Karpas-422 (cell line): ENCODE data around the gene ULK3. TPM values are rescaled to one million over a fixed set of nuclear protein-coding genes. Genes with fewer than 3 reads are reported as not detected.

Source experiments
- DNase-seq: peaks from one replicate; pipeline ENCODE4 v3.0.0-alpha.2; 2015
- H2AFZ ChIP-seq: fragments of 200-600 bp; sonication (generic); 2 replicates; pipeline ENCODE4 v1.6.1; 2014; ENCODE audit warnings: antibody characterized with exemption, low read length, mixed read lengths
- H3K27ac ChIP-seq: fragments of 200-600 bp; sonication (generic); 2 replicates; pipeline ENCODE4 v1.5.1; 2014; ENCODE audit warnings: mild to moderate bottlenecking, low read length, moderate library complexity
- H3K27me3 ChIP-seq: fragments of 200-600 bp; sonication (generic); 2 replicates; pipeline ENCODE4 v1.6.1; 2014; ENCODE audit warnings: low read length, mixed read lengths
- H3K36me3 ChIP-seq: fragments of 200-600 bp; sonication (generic); 2 replicates; pipeline ENCODE4 v1.6.1; 2014; ENCODE audit warnings: low read length, mixed read lengths; ENCODE audit not compliant: insufficient read depth
- H3K4me1 ChIP-seq: fragments of 200-600 bp; sonication (generic); 2 replicates; pipeline ENCODE4 v1.6.1; 2014; ENCODE audit warnings: mild to moderate bottlenecking, low read length, mixed read lengths
- H3K4me2 ChIP-seq: fragments of 200-600 bp; sonication (generic); 2 replicates; pipeline ENCODE4 v1.6.1; 2014; ENCODE audit warnings: low read length, low read depth, mild to moderate bottlenecking; ENCODE audit not compliant: poor library complexity, severe bottlenecking
- H3K4me3 ChIP-seq: fragments of 200-600 bp; sonication (generic); 2 replicates; pipeline ENCODE4 v1.5.1; 2014; ENCODE audit warnings: mild to moderate bottlenecking, antibody characterized with exemption, low read length, mixed read lengths
- H3K79me2 ChIP-seq: fragments of 200-600 bp; sonication (generic); 2 replicates; pipeline ENCODE4 v1.6.1; 2014; ENCODE audit warnings: mild to moderate bottlenecking, low read length, mixed read lengths
- H3K9ac ChIP-seq: fragments of 200-600 bp; sonication (generic); 2 replicates; pipeline ENCODE4 v1.6.0; 2014; ENCODE audit warnings: low read length
- H3K9me2 ChIP-seq: fragments of 200-600 bp; sonication (generic), shearing (Covaris generic); replicated peaks from 2 replicates; pipeline ENCODE4 v1.6.0; 2014; ENCODE audit warnings: mild to moderate bottlenecking, low read length, moderate library complexity; ENCODE audit not compliant: insufficient read depth
- H3K9me3 ChIP-seq: fragments of 300-700, 200-600 bp; sonication (generic); 2 replicates; pipeline ENCODE4 v1.6.1; 2014; ENCODE audit warnings: low read length, mixed read lengths
- H4K20me1 ChIP-seq: fragments of 200-600 bp; sonication (generic); 2 replicates; pipeline ENCODE4 v1.6.1; 2014; ENCODE audit warnings: mild to moderate bottlenecking, antibody characterized with exemption, low read length, low read depth; ENCODE audit not compliant: insufficient read depth
- total RNA-seq: library from RNA; depleted of rRNA; stranded (reverse); fragments of >200 nt; shearing (Covaris generic); gene quantifications from 2 replicates; pipeline ENCODE4 v1.2.3, GENCODE V29; 2014; ENCODE audit warnings: low replicate concordance

The ULK3 gene
- total RNA-seq, 1 experiment from 2014 or later: 87.3 TPM

GRCh38 chr15:74801311-74801997 is 41.5 kb downstream of the ULK3 start:
- Histone ChIP-seq H3K9ac (no peak overlapping the region), H3K4me2 (no peak overlapping the region), H2AFZ (no peak overlapping the region), H3K79me2 (peaks cover 19% of the 10 kb centered on the region), H3K27ac (peak overlapping the region; percentile 100), H3K9me2 (no peaks in the 10 kb centered on the region), H4K20me1 (peaks cover 18% of the 10 kb centered on the region), H3K36me3 (peaks cover 49% of the 10 kb centered on the region), H3K9me3 (no peaks in the 10 kb centered on the region), H3K4me1 (peaks cover 43% of the 10 kb centered on the region), H3K27me3 (no peaks in the 10 kb centered on the region), H3K4me3 (no peak overlapping the region)
- DNase-seq: no peak

- Histone ChIP-seq H3K4me1 (peaks cover 51% of the 10 kb centered on the region), H4K20me1 (peaks cover 18% of the 10 kb centered on the region), H3K9ac (peak overlapping the region; percentile 44), H3K9me2 (no peaks in the 10 kb centered on the region), H3K36me3 (peaks cover 49% of the 10 kb centered on the region), H3K4me2 (no peak overlapping the region), H3K4me3 (no peak overlapping the region), H2AFZ (no peak overlapping the region), H3K79me2 (peaks cover 24% of the 10 kb centered on the region), H3K27ac (peak overlapping the region; percentile 100), H3K27me3 (no peaks in the 10 kb centered on the region), H3K9me3 (no peaks in the 10 kb centered on the region)
- no peak for DNase-seq
These were observed 42.3 kb downstream of the ULK3 start for GRCh38 chr15:74800559-74801094.

- DNase-seq: peak; percentile 93
- Histone ChIP-seq H3K79me2 (peaks cover 30% of the 10 kb centered on the region), H4K20me1 (peaks cover 18% of the 10 kb centered on the region), H3K4me1 (peaks cover 57% of the 10 kb centered on the region), H3K27me3 (no peaks in the 10 kb centered on the region), H3K9me2 (no peaks in the 10 kb centered on the region), H3K4me2 (peak overlapping the region; percentile 63), H3K9ac (peak overlapping the region; percentile 72), H3K36me3 (peaks cover 50% of the 10 kb centered on the region), H2AFZ (no peak overlapping the region), H3K9me3 (no peaks in the 10 kb centered on the region), H3K27ac (peak overlapping the region; percentile 100), H3K4me3 (no peak overlapping the region)
These were observed 42.9 kb downstream of the ULK3 start for GRCh38 chr15:74799856-74800558.

- peak; percentile 83 for DNase-seq
- peaks cover 36% of the 10 kb centered on the region for H3K79me2 ChIP-seq
- peak overlapping the region; percentile 39; the same call in 1 of the 2 replicates for H3K4me3 ChIP-seq
- H3K4me2 ChIP-seq: peak overlapping the region; percentile 63
- H3K9ac ChIP-seq: peak overlapping the region; percentile 72
- H4K20me1 ChIP-seq: peaks cover 18% of the 10 kb centered on the region
- peaks cover 56% of the 10 kb centered on the region for H3K36me3 ChIP-seq
- H3K9me3 ChIP-seq: no peaks in the 10 kb centered on the region
- no peak overlapping the region for H2AFZ ChIP-seq
- H3K27me3 ChIP-seq: no peaks in the 10 kb centered on the region
- no peaks in the 10 kb centered on the region for H3K9me2 ChIP-seq
- peak overlapping the region; percentile 100 for H3K27ac ChIP-seq
- peaks cover 64% of the 10 kb centered on the region for H3K4me1 ChIP-seq
These were observed 43.6 kb downstream of the ULK3 start for GRCh38 chr15:74799255-74799855.

- H3K9ac ChIP-seq: peak overlapping the region; percentile 72
These were observed 44.3 kb downstream of the ULK3 start for GRCh38 chr15:74798388-74799254.

GRCh38 chr15:74795966-74796625 is 46.9 kb downstream of the ULK3 start:
- Histone ChIP-seq H3K4me2 (peak overlapping the region; percentile 63), H3K4me1 (peaks cover 96% of the 10 kb centered on the region), H3K4me3 (no peak overlapping the region), H3K79me2 (peaks cover 64% of the 10 kb centered on the region), H3K27ac (peak overlapping the region; percentile 100), H2AFZ (no peak overlapping the region), H3K36me3 (peaks cover 30% of the 10 kb centered on the region), H4K20me1 (peaks cover 7% of the 10 kb centered on the region), H3K9me2 (no peaks in the 10 kb centered on the region), H3K9me3 (no peaks in the 10 kb centered on the region), H3K27me3 (no peaks in the 10 kb centered on the region), H3K9ac (no peak overlapping the region)
- no peak for DNase-seq

More at GRCh38 chr15:74798388-74799254, 44.3 kb downstream of the ULK3 start:
- Histone ChIP-seq H3K9me2 (no peaks in the 10 kb centered on the region), H3K9me3 (no peaks in the 10 kb centered on the region), H3K4me2 (peak overlapping the region; percentile 63), H3K79me2 (peaks cover 41% of the 10 kb centered on the region), H3K27me3 (no peaks in the 10 kb centered on the region), H2AFZ (no peak overlapping the region), H3K36me3 (peaks cover 51% of the 10 kb centered on the region), H4K20me1 (peaks cover 18% of the 10 kb centered on the region), H3K27ac (peak overlapping the region; percentile 100), H3K4me3 (peak overlapping the region; percentile 39; the same call in 1 of the 2 replicates), H3K4me1 (peaks cover 71% of the 10 kb centered on the region)
- DNase-seq: peak; percentile 87

- peak overlapping the region; percentile 92 for H3K4me2 ChIP-seq
- H4K20me1 ChIP-seq: peaks cover 5% of the 10 kb centered on the region; the same call in 1 of the 2 replicates
- H2AFZ ChIP-seq: no peak overlapping the region
- peaks cover 100% of the 10 kb centered on the region for H3K4me1 ChIP-seq
- H3K4me3 ChIP-seq: no peak overlapping the region
- H3K9me2 ChIP-seq: no peaks in the 10 kb centered on the region
- H3K27ac ChIP-seq: peak overlapping the region; percentile 100
- no peaks in the 10 kb centered on the region for H3K9me3 ChIP-seq
- no peaks in the 10 kb centered on the region for H3K27me3 ChIP-seq
- peaks cover 70% of the 10 kb centered on the region for H3K79me2 ChIP-seq
- peaks cover 26% of the 10 kb centered on the region for H3K36me3 ChIP-seq
- DNase-seq: no peak
- H3K9ac ChIP-seq: peak overlapping the region; percentile 95
These were observed 48.0 kb downstream of the ULK3 start for GRCh38 chr15:74794970-74795349.
